Left kidney (tissue), 2 donors: ENCODE data around the gene SNPH. TPM values are rescaled to one million over a fixed set of nuclear protein-coding genes. Genes with fewer than 3 reads are reported as not detected.

Source experiments
- DNase-seq: peaks from one replicate; pipeline ENCODE4 v3.0.0-alpha.2; 2013
- polyA plus RNA-seq: library from polyadenylated mRNA; unstranded; fragments of 120-200 nt; gene quantifications from one replicate; pipeline ENCODE4 v1.2.1, GENCODE V29; 2013; ENCODE audit not compliant: insufficient read length

The SNPH gene
- polyA plus RNA-seq, 1 donor, result 3.3 TPM

GRCh38 chr20:1263853-1264252, 2.2 kb upstream of the SNPH start:
- DNase-seq, result no peak

- DNase-seq, result no peak
Measured at GRCh38 chr20:1264727-1265126, 1.4 kb upstream of the SNPH start.

DNA sequence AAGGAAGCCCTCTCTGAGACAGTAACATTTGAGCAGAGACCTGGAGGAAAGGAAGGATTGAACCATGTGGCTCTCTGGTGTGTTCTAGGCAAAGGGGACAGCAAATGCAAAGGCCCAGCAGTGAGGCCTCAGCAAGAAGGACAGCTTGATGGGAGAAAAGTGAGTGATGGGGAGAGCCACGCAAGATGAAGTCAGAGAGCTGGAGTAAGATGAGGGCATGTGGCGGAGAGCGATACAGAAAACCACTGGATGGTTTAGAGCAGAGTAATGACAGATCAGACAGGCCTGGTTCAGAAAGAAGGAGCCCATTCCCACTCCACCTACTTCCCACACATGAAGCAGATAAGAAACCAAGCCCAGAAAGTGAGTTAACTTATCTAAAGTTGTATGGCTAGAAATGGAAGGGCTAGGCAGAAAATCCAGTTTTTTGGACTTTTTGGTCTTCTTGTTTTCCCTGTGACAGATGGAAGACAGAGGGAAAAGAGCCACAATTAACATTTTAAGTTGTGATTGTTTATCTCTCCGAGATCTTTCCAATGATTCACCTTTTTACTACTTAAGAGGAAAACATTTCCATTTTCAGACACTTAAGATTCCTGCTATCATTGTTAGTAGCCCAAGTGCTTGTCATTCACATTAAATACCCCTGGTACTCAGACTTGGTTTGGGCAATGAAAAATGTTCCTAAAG, 723 bp upstream of the SNPH start:
- no peak for DNase-seq

GRCh38 chr20:1265916-1266166, 253 bp upstream of the SNPH start:
- DNase-seq, result no peak

DNA sequence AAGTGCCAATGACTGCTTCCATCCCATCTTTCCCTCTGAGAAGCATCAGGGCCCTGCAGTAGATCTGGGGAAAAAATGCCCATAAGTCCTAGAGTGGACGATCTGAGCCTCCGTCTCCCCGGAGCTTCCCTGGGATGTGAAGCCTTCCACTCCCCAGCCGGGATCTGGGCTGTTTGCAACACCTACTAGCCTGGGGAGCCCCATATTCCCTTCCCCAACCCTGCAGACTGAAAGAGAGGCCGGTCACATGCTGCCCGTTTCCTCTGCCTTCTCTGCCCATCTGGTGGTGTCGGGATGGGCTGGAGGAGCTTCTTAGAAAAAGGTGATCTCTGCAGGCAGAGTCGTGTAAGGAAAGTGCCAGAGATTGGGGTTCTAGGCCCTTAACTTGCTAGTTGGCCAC, 1.1 kb downstream of the SNPH start:
- DNase-seq, result no peak

DNA sequence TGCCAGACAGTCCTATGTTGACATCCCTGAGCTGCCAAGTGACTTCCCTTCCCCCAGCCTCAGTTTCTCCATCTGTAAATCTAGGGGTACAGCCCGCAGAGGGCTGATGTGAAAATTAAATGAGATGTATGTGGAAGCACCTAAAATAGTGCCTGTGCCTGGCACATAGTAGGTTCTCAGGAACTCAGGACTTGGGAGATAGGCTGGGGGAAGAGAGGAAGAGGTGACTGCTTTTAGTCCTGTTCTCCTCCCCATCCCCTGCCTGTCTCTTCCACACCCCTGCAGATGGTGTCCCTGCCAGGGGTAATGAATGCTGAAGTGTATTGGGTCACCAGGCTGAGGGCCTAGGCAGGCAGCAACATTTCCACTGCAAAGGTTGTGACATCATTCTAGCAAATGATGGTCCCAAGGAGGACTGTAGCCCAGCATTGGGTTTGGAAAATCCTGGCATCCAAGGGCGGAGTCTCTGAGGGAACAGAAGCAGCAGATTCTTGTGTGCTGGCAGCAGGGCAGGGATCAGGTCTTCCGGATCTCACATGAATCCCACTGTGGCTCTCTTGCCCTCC, 1.8 kb downstream of the SNPH start:
- no peak for DNase-seq

GRCh38 chr20:1269235-1269634, 3.1 kb downstream of the SNPH start:
- no peak for DNase-seq

DNA sequence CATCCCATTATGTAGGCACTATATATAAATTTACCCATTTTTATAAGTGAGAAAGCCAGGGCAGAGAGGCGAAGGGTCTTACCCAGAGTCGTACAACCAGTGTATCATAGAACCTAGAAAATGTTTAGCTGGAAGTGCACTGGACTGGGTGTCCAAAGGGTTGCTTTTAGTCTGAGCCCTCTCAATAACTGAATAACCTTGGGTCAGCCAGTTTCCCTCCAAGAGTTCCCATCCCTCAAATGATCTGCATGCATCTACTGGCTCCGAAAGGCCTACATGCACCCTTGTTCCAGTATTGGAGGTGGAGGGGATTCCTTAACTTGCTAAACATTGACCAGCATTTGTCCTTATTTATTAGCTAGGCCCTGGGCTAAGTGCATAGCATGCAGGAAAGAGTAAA, 3.8 kb downstream of the SNPH start:
- DNase-seq, result no peak

GRCh38 chr20:1272368-1273100, 6.4 kb downstream of the SNPH start:
- DNase-seq, result no peak

- DNase-seq, result no peak
Measured at GRCh38 chr20:1273366-1273765, 7.3 kb downstream of the SNPH start.

DNA sequence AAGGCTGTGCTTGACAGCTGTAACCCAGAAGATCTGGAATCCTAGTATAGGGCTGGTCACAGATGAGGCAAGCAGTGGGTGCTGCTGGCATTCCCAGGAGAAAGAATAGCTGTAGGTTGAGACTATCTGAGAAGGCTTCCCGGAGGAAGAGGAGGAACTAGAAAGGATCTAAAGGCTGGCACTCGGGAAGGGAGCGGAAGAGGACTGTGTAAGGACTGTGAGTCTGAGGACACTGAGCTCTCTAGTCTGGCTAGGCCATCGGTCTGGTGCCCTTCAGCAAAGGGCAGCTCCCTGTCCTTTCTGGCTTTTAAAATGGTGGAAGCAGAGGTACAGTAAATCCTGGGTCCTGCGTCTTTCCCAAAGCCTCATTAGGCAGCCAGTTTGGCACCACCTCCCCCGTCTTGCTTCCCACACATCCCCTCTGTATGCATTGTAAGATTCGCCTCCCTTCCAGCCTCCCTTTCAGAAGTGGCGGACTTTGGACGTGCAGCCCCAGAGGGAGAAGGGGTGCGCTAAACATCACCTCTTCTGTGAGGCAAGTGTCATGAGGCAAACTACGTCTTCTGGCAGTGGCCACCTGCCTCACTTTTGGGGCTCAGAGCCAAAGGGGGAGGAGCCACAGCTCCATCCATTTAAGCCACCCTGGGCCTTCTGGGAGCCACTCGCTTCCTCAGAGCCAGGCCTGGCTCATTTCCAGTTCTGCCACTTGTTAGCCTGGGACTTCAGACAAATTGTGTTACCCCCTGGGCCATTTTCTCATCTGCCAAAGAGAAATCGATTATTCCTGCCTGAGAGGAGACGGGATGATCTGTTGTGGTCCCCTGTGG, 8.6 kb downstream of the SNPH start:
- DNase-seq, result no peak

GRCh38 chr20:1275919-1276318, 9.8 kb downstream of the SNPH start:
- DNase-seq, result no peak

- DNase-seq, result no peak
Measured at GRCh38 chr20:1277529-1278322, 11.6 kb downstream of the SNPH start.

- no peak for DNase-seq
Measured at GRCh38 chr20:1278993-1279392, 12.9 kb downstream of the SNPH start.

DNA sequence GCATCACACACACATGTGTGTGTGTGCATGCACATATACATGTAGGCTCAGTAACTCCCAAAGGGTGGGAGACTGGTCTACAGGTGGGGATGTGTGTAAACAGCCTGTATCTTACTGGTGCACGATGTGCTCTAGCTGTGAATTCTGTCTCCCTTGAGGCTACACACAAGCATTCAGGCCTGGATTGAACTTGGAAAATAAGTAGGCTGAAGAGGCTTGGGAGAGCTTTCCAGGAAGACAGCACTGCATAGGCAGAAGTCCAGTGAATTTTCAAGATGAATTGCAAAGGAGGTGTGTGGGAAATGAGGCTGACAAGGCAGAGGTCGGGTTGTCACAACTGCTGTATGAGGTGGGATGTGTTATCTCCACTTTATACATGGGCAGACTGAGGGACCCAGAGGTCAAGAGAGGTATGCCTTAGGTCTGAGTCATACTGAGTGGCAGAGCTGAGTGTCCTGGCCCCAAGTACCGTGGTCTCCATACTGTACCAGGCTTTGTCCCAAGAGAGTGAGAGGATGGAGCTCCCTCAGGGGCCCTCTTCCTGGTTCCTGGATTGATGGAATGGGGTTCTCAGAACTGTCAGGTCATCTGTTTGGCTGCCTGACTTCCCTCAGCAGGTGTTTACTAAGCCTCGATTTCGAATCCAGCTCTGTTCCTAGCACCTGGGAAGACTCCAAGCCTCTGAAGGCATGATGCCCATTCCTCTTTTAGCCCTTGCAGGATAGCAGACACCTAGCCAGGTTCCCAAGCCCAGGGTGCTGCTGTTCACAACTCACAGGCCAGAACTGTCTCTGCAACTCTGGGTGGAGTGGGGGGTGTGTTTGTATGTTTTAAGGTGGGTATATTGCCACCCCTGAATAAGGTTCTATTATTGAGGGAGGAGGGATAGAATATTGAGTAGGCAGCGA, 14.4 kb downstream of the SNPH start:
- no peak for DNase-seq

GRCh38 chr20:1281279-1282057, 15.4 kb downstream of the SNPH start:
- no peak for DNase-seq

DNA sequence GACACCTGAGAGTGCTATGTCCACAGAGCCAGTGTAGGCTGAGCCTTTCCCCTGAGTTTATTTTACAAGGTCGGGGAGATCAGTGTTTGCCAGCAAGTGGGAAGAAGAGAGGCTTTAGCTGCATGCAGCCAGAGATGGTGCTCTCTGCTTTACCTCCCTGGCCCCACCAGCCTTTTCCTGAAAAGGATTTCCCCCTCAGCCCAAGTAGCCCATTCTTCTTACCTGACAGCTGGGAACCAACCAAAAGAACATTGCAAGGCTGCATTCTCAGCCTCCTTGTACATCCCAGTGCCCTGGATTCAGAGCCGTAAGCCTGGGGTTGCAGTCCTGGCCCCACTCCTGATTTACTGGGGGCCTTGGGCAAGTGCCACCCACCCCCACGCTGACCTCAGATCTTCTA, 16.9 kb downstream of the SNPH start:
- no peak for DNase-seq

GRCh38 chr20:1283522-1284510, 17.7 kb downstream of the SNPH start:
- DNase-seq, result no peak
